ENCODE data around the gene SH2D5.

GRCh38 chr1:20716232-20716631, 16.3 kb downstream of the SH2D5 start:
- TF ChIP-seq CTCF (IDR thresholded peaks at IDR 0.05; ENCODE audit: poor library complexity) (no peak), EZH2 (IDR thresholded peaks at IDR 0.05; ENCODE audit: borderline replicate concordance) (no peak)

All from hepatocyte (in vitro differentiated cells).